Stimulated activated CD8-positive, alpha-beta memory T cell treated with anti-CD3 and anti-CD28 coated beads, Interleukin-12 subunit alpha, Interleukin-12 subunit beta, amount 100 ng/mL, for 24 hours (primary cell): ENCODE data around the gene UBE4B.

Source experiments
- DNase-seq: peaks from one replicate; pipeline ENCODE4 v3.0.0-alpha.2; 2020; ENCODE audit errors: extremely low read depth

Gene UBE4B

GRCh38 chr1:10114746-10115145 lies 82.0 kb downstream of the UBE4B start:
- DNase-seq: no peak

GRCh38 chr1:10117132-10117531 lies 84.4 kb downstream of the UBE4B start:
- no peak for DNase-seq

- DNase-seq: no peak
Measured at GRCh38 chr1:10117865-10118264, 85.1 kb downstream of the UBE4B start.

GRCh38 chr1:10121688-10122087 lies 88.9 kb downstream of the UBE4B start:
- no peak for DNase-seq

GRCh38 chr1:10122926-10123325 lies 90.2 kb downstream of the UBE4B start:
- DNase-seq: no peak

GRCh38 chr1:10128101-10128765 lies 95.5 kb downstream of the UBE4B start:
- DNase-seq: no peak

- no peak for DNase-seq
Measured at GRCh38 chr1:10132316-10132715, 99.6 kb downstream of the UBE4B start.

GRCh38 chr1:10132852-10133251 lies 100.1 kb downstream of the UBE4B start:
- DNase-seq: no peak

GRCh38 chr1:10140981-10141380 lies 108.2 kb downstream of the UBE4B start:
- no peak for DNase-seq

GRCh38 chr1:10143961-10144485 lies 111.3 kb downstream of the UBE4B start:
- no peak for DNase-seq

GRCh38 chr1:10146391-10146790 lies 113.6 kb downstream of the UBE4B start:
- no peak for DNase-seq

GRCh38 chr1:10149231-10149630 lies 116.5 kb downstream of the UBE4B start:
- DNase-seq: no peak

- no peak for DNase-seq
Measured at GRCh38 chr1:10152709-10153284, 120.0 kb downstream of the UBE4B start.

- no peak for DNase-seq
Measured at GRCh38 chr1:10155087-10155712, 122.4 kb downstream of the UBE4B start.

- DNase-seq: no peak
Measured at GRCh38 chr1:10160173-10160572, 127.4 kb downstream of the UBE4B start.

- no peak for DNase-seq
Measured at GRCh38 chr1:10160907-10161490, 128.2 kb downstream of the UBE4B start.

GRCh38 chr1:10161541-10162290 lies 129.0 kb downstream of the UBE4B start:
- DNase-seq: no peak

GRCh38 chr1:10168912-10169514 lies 136.3 kb downstream of the UBE4B start:
- no peak for DNase-seq

GRCh38 chr1:10170239-10170574 lies 137.4 kb downstream of the UBE4B start:
- DNase-seq: no peak

GRCh38 chr1:10171105-10171767 lies 138.5 kb downstream of the UBE4B start:
- no peak for DNase-seq

GRCh38 chr1:10171995-10172669 lies 139.4 kb downstream of the UBE4B start:
- DNase-seq: no peak
